Measurements from ENCODE around the gene TEX50.

TEX50 gene

GRCh38 chr1:173660306-173660705, 25.2 kb downstream of the TEX50 start:
- no peak for TF ChIP-seq TAF1 (IDR thresholded peaks at IDR 0.05; ENCODE audit: low read depth)
- TF ChIP-seq ZBTB7A (IDR thresholded peaks at IDR 0.05; ENCODE audit: low read depth): no peak
- TF ChIP-seq USF1 (IDR thresholded peaks at IDR 0.05): no peak
- TF ChIP-seq REST (IDR thresholded peaks at IDR 0.05; ENCODE audit: low read depth): no peak
- no peak for TF ChIP-seq CREB1 (IDR thresholded peaks at IDR 0.05; ENCODE audit: low read depth)
- TF ChIP-seq NFIC (IDR thresholded peaks at IDR 0.05): no peak
- TF ChIP-seq YY1 (IDR thresholded peaks at IDR 0.05; ENCODE audit: low read depth): no peak
- TF ChIP-seq FOXM1 (IDR thresholded peaks at IDR 0.05; ENCODE audit: borderline replicate concordance, low read depth): no peak
- TF ChIP-seq EGR1 (IDR thresholded peaks at IDR 0.05): no peak
- TF ChIP-seq RAD21 (IDR thresholded peaks at IDR 0.05; ENCODE audit: low read depth): no peak
- TF ChIP-seq EP300 (IDR thresholded peaks at IDR 0.05; ENCODE audit: borderline replicate concordance): no peak
- no peak for TF ChIP-seq TEAD4 (IDR thresholded peaks at IDR 0.05)
- TF ChIP-seq CEBPB (IDR thresholded peaks at IDR 0.05): no peak
- no peak for TF ChIP-seq TCF12 (IDR thresholded peaks at IDR 0.05; ENCODE audit: low read depth)

GRCh38 chr1:173661271-173661670, 26.1 kb downstream of the TEX50 start:
- no peak for TF ChIP-seq ZBTB7A (IDR thresholded peaks at IDR 0.05; ENCODE audit: low read depth)
- TF ChIP-seq NFIC (IDR thresholded peaks at IDR 0.05): no peak
- no peak for TF ChIP-seq MAX (IDR thresholded peaks at IDR 0.05)
- TF ChIP-seq CREB1 (IDR thresholded peaks at IDR 0.05; ENCODE audit: low read depth): no peak
- TF ChIP-seq REST (IDR thresholded peaks at IDR 0.05; ENCODE audit: low read depth): no peak
- no peak for TF ChIP-seq YY1 (IDR thresholded peaks at IDR 0.05; ENCODE audit: low read depth)
- no peak for TF ChIP-seq TEAD4 (IDR thresholded peaks at IDR 0.05)
- TF ChIP-seq TCF12 (IDR thresholded peaks at IDR 0.05; ENCODE audit: low read depth): no peak
- no peak for TF ChIP-seq USF1 (IDR thresholded peaks at IDR 0.05)
- TF ChIP-seq EGR1 (IDR thresholded peaks at IDR 0.05): no peak
- TF ChIP-seq FOXM1 (IDR thresholded peaks at IDR 0.05; ENCODE audit: borderline replicate concordance, low read depth): no peak
- TF ChIP-seq TAF1 (IDR thresholded peaks at IDR 0.05; ENCODE audit: low read depth): no peak
- no peak for TF ChIP-seq RAD21 (IDR thresholded peaks at IDR 0.05; ENCODE audit: low read depth)
- no peak for TF ChIP-seq CEBPB (IDR thresholded peaks at IDR 0.05)
- TF ChIP-seq EP300 (IDR thresholded peaks at IDR 0.05; ENCODE audit: borderline replicate concordance): no peak

- no peak for TF ChIP-seq MAX (IDR thresholded peaks at IDR 0.05)
These were observed 26.6 kb downstream of the TEX50 start for GRCh38 chr1:173661763-173662162.

- TF ChIP-seq MAX (IDR thresholded peaks at IDR 0.05) (no peak), CREB1 (IDR thresholded peaks at IDR 0.05; ENCODE audit: low read depth) (no peak), EP300 (IDR thresholded peaks at IDR 0.05; ENCODE audit: borderline replicate concordance) (no peak), ZBTB7A (IDR thresholded peaks at IDR 0.05; ENCODE audit: low read depth) (no peak), NFIC (IDR thresholded peaks at IDR 0.05) (no peak)
These were observed 28.0 kb downstream of the TEX50 start for GRCh38 chr1:173663159-173663558.

GRCh38 chr1:173666646-173667045, 31.5 kb downstream of the TEX50 start:
- no peak for TF ChIP-seq REST (IDR thresholded peaks at IDR 0.05; ENCODE audit: low read depth)
- no peak for TF ChIP-seq EGR1 (IDR thresholded peaks at IDR 0.05)
- TF ChIP-seq FOXM1 (IDR thresholded peaks at IDR 0.05; ENCODE audit: borderline replicate concordance, low read depth): no peak
- no peak for TF ChIP-seq NFIC (IDR thresholded peaks at IDR 0.05)
- no peak for TF ChIP-seq CREB1 (IDR thresholded peaks at IDR 0.05; ENCODE audit: low read depth)
- no peak for TF ChIP-seq CEBPB (IDR thresholded peaks at IDR 0.05)
- TF ChIP-seq ZBTB7A (IDR thresholded peaks at IDR 0.05; ENCODE audit: low read depth): no peak
- no peak for TF ChIP-seq YY1 (IDR thresholded peaks at IDR 0.05; ENCODE audit: low read depth)
- no peak for TF ChIP-seq TEAD4 (IDR thresholded peaks at IDR 0.05)
- no peak for TF ChIP-seq RAD21 (IDR thresholded peaks at IDR 0.05; ENCODE audit: low read depth)
- no peak for TF ChIP-seq TAF1 (IDR thresholded peaks at IDR 0.05; ENCODE audit: low read depth)
- no peak for TF ChIP-seq MAX (IDR thresholded peaks at IDR 0.05)
- no peak for TF ChIP-seq USF1 (IDR thresholded peaks at IDR 0.05)
- no peak for TF ChIP-seq TCF12 (IDR thresholded peaks at IDR 0.05; ENCODE audit: low read depth)

All from Ishikawa (cell line).